SK-N-SH (cell line): Measurements from ENCODE around the gene SPINT2. TPM values are rescaled to one million over a fixed set of nuclear protein-coding genes. Genes with fewer than 3 reads are reported as not detected.
A peak's percentile ranks its signal among the peaks of the same experiment; 100 is the strongest.

Experiments
- CTCF ChIA-PET: fragments of 300-600, 350-600 bp; formaldehyde crosslinking; extraction: SDS; loops from one replicate; lab custom pipeline; 2021; lab: Yijun Ruan, JAX
- POLR2A ChIA-PET: fragments of 350-600 bp; sonication (Branson Sonifier 250); formaldehyde crosslinking; extraction: SDS; loops from one replicate; lab custom pipeline; 2020; ENCODE audit warnings: antibody characterized with exemption, inconsistent platforms; lab: Yijun Ruan, JAX
- DNase-seq: peaks from one replicate; pipeline ENCODE4 v3.0.0; 2012
- H2AFZ ChIP-seq: fragments of 200-600 bp; sonication (generic); 2 replicates; pipeline ENCODE4 v1.8.1; 2016; ENCODE audit warnings: antibody characterized with exemption, mild to moderate bottlenecking, low read depth
- H3F3A ChIP-seq: fragments of 200-600 bp; sonication (generic); replicated peaks from 2 replicates; pipeline ENCODE3; 2016; ENCODE audit warnings: antibody characterized with exemption, mild to moderate bottlenecking; ENCODE audit not compliant: insufficient read depth
- H3K27ac ChIP-seq, 2 experiments: fragments of 200-500 bp in 1 of 2; fragments of 200-600 bp in 1 of 2; sonication (Bioruptor generic) in 1 of 2; sonication (generic), shearing (Covaris generic) in 1 of 2; 2 replicates each; pipeline versions ENCODE4 v1.5.1 to v1.6.1; 2014 to 2016; ENCODE audit warnings: low read depth in 2 of 2, inconsistent platforms in 1 of 2, low read length in 1 of 2, mild to moderate bottlenecking in 1 of 2, mixed read lengths in 1 of 2
- H3K27me3 ChIP-seq: fragments of 200-600 bp; sonication (generic), shearing (Covaris generic); 2 replicates; pipeline ENCODE4 v1.6.1; 2016; ENCODE audit warnings: mixed run types; ENCODE audit not compliant: insufficient read depth
- H3K36me3 ChIP-seq, 2 experiments: fragments of 200-500 bp in 1 of 2; fragments of 200-600 bp in 1 of 2; sonication (Bioruptor generic) in 1 of 2; sonication (generic) in 1 of 2; replicated peaks in 1 of 2; 2 replicates each; pipeline versions ENCODE3 to v1.5.1; 2014 to 2016; ENCODE audit warnings: low read length in 1 of 2, mild to moderate bottlenecking in 1 of 2; ENCODE audit not compliant: insufficient read depth in 2 of 2, control insufficient read depth in 1 of 2
- H3K4me1 ChIP-seq, 2 experiments: fragments of 200-500 bp in 1 of 2; fragments of 200-600 bp in 1 of 2; sonication (Bioruptor generic) in 1 of 2; sonication (generic), shearing (Covaris generic) in 1 of 2; 2 replicates each; pipeline versions ENCODE4 v1.5.1 to v1.6.1; 2014 to 2016; ENCODE audit warnings: low read depth in 1 of 2, low read length in 1 of 2, mixed run types in 1 of 2; ENCODE audit not compliant: insufficient read depth in 2 of 2, control insufficient read depth in 1 of 2
- H3K4me2 ChIP-seq: fragments of 200-600 bp; sonication (generic), shearing (Covaris generic); 2 replicates; pipeline ENCODE4 v1.6.1; 2017; ENCODE audit warnings: mixed run types
- H3K4me3 ChIP-seq, 2 experiments: fragments of 200-500 bp in 1 of 2; fragments of 200-600 bp in 1 of 2; sonication (Bioruptor generic) in 1 of 2; sonication (generic), shearing (Covaris generic) in 1 of 2; 2 replicates each; pipeline versions ENCODE4 v1.5.1 to v1.8.1; 2014 to 2016; ENCODE audit warnings: low read depth in 2 of 2, inconsistent platforms in 1 of 2, low read length in 1 of 2, mild to moderate bottlenecking in 1 of 2, mixed read lengths in 1 of 2, moderate library complexity in 1 of 2
- H3K79me2 ChIP-seq: fragments of 200-600 bp; sonication (generic); 2 replicates; pipeline ENCODE4 v1.8.1; 2017; ENCODE audit warnings: mild to moderate bottlenecking; ENCODE audit not compliant: insufficient read depth
- H3K9ac ChIP-seq: fragments of 200-600 bp; sonication (generic); 2 replicates; pipeline ENCODE4 v1.6.1; 2017; ENCODE audit warnings: mixed run types
- H3K9me2 ChIP-seq: fragments of 200-600 bp; sonication (generic); 2 replicates; pipeline ENCODE4 v1.6.1; 2017; ENCODE audit warnings: mixed run types
- H3K9me3 ChIP-seq: fragments of 200-600 bp; sonication (generic); 2 replicates; pipeline ENCODE4 v1.6.1; 2017; ENCODE audit warnings: mixed run types, mild to moderate bottlenecking, moderate library complexity
- H4K20me1 ChIP-seq: fragments of 200-600 bp; sonication (generic); 2 replicates; pipeline ENCODE4 v1.6.1; 2017; ENCODE audit warnings: mild to moderate bottlenecking, mixed run types; ENCODE audit not compliant: insufficient read depth
- CHD2 ChIP-seq: fragments of 150-350 bp; IDR thresholded peaks from 2 replicates; pipeline ENCODE4 v1.6.1; 2018; ENCODE audit warnings: low read length; ENCODE audit not compliant: partially characterized antibody
- FOXJ3 ChIP-seq: sonication (generic); formaldehyde crosslinking; IDR thresholded peaks from 2 replicates; pipeline ENCODE4 v1.5.1; 2020; ENCODE audit warnings: mild to moderate bottlenecking, missing genetic modification reagents
- FOXM1 ChIP-seq: IDR thresholded peaks from 2 replicates; pipeline ENCODE4 v1.4.0; 2012; ENCODE audit warnings: low read depth, mild to moderate bottlenecking
- MAX ChIP-seq: IDR thresholded peaks from 2 replicates; pipeline ENCODE4 v1.4.0; 2012; ENCODE audit warnings: low read depth
- RXRA ChIP-seq: IDR thresholded peaks from 2 replicates; pipeline ENCODE4 v1.4.0; 2012; ENCODE audit warnings: low read depth, mild to moderate bottlenecking, borderline replicate concordance
- TAF1 ChIP-seq: IDR thresholded peaks from 2 replicates; pipeline ENCODE4 v1.6.1; 2012; ENCODE audit warnings: low read depth, mild to moderate bottlenecking, low read length, moderate library complexity, borderline replicate concordance
- USF1 ChIP-seq: IDR thresholded peaks from 2 replicates; pipeline ENCODE4 v1.4.0; 2012; ENCODE audit warnings: low read depth, borderline replicate concordance
- USF2 ChIP-seq: fragments of 150-350 bp; IDR thresholded peaks from 2 replicates; pipeline ENCODE4 v1.6.1; 2017; ENCODE audit warnings: antibody characterized with exemption, low read length, low read depth, borderline replicate concordance
- ZBTB33 ChIP-seq: IDR thresholded peaks from 2 replicates; pipeline ENCODE4 v1.4.0; 2012; ENCODE audit warnings: low read depth, borderline replicate concordance
- whole genome bisulfite sequencing: methylation state at CpG from one replicate; pipeline ENCODE4 v1.1.6; 2017; ENCODE audit warnings: low lambda C conversion rate; 5-methylcytosine and 5-hydroxymethylcytosine counted together
- polyA plus RNA-seq, 3 experiments: library from polyadenylated mRNA; depleted of rRNA; stranded (reverse); fragments of >200 nt; gene quantifications; 2 replicates each; pipeline ENCODE4 v1.2.3, GENCODE V29; 2012

Gene SPINT2
- polyA plus RNA-seq, 1 of the 3 experiments (the other 2 are of a cell fraction): 1.0 TPM

GRCh38 chr19:38262585-38263268, 1.6 kb upstream of the SPINT2 start:
- Histone ChIP-seq H3K27me3 (no peaks in the 10 kb centered on the region), H3K9ac (no peak overlapping the region), H3K9me2 (no peaks in the 10 kb centered on the region), H3K79me2 (no peaks in the 10 kb centered on the region), H3F3A (no peaks in the 10 kb centered on the region), H3K27ac (no peak overlapping the region), H2AFZ (no peak overlapping the region), H3K4me3 (no peak overlapping the region), H3K36me3 (no peaks in the 10 kb centered on the region), H3K4me1 (peaks cover 0 to 9% of the 10 kb centered on the region in 2 experiments; a peak in 1 of 4 replicates), H3K9me3 (no peaks in the 10 kb centered on the region), H3K4me2 (no peak overlapping the region), H4K20me1 (no peaks in the 10 kb centered on the region)
- CTCF ChIA-PET: interaction anchor here (1.0 kb wide), 1 partner anchor 360 kb away, joined by 3 read pairs; no protein-coding TSS in a partner anchor
- no peak for DNase-seq
- no peak for TF ChIP-seq FOXJ3 (CRISPR knock-in tag)
- TF ChIP-seq USF1: no peak
- TF ChIP-seq CHD2: no peak
- 95% methylated on average over 7 of the region's 7 CpGs for WGBS
- POLR2A ChIA-PET: no interaction called here

- Histone ChIP-seq H3K79me2 (no peaks in the 10 kb centered on the region), H3K4me2 (peak overlapping the region; percentile 81), H2AFZ (peak overlapping the region; percentile 41; the same call in 1 of the 2 replicates), H3K27me3 (no peaks in the 10 kb centered on the region), H4K20me1 (no peaks in the 10 kb centered on the region), H3K9ac (no peak overlapping the region), H3K9me3 (no peaks in the 10 kb centered on the region), H3K4me1 (peaks cover 0 to 9% of the 10 kb centered on the region in 2 experiments; a peak in 1 of 4 replicates), H3K9me2 (no peaks in the 10 kb centered on the region), H3F3A (no peaks in the 10 kb centered on the region), H3K27ac (no peak overlapping the region), H3K36me3 (no peaks in the 10 kb centered on the region), H3K4me3 (peak overlapping the region; percentile 45 to 47; a peak in 3 of 4 replicates)
- ChIA-PET CTCF (no interaction called here), POLR2A (no interaction called here)
- peak; percentile 44 for DNase-seq
- no peak for TF ChIP-seq MAX
- no peak for TF ChIP-seq ZBTB33
- no peak for TF ChIP-seq TAF1
- TF ChIP-seq FOXM1: no peak
- TF ChIP-seq RXRA: no peak
- no peak for TF ChIP-seq USF2
- whole genome bisulfite sequencing: 26% methylated on average over 16 of the region's 34 CpGs
Observed at GRCh38 chr19:38263689-38264485, 486 bp upstream of the SPINT2 start.
